A549 (cell line): Measurements from ENCODE around the gene TSSK6. TPM values are rescaled to one million over a fixed set of nuclear protein-coding genes. Genes with fewer than 3 reads are reported as not detected.

Experiments used
- ATAC-seq, 2 experiments: fragments of 200-7000 bp in 1 of 2; fragments of >200 bp in 1 of 2; cut with Nextera tagmentation in 1 of 2; cut with Tn5 transposase in 1 of 2; 3 replicates each; pipeline versions ENCODE4 v1.8.0 to v1.9.1; 2018 to 2020; ENCODE audit warnings: mild to moderate bottlenecking in 1 of 2, moderate library complexity in 1 of 2
- CTCF ChIA-PET: fragments of 300-600 bp; sonication (Branson Sonifier 250); formaldehyde crosslinking; extraction: SDS; loops from one replicate; lab custom pipeline; 2021; ENCODE audit warnings: antibody characterized with exemption, inconsistent platforms; lab: Yijun Ruan, JAX
- POLR2A ChIA-PET: fragments of 350-600 bp; formaldehyde crosslinking; extraction: SDS; loops from one replicate; lab custom pipeline; 2021; ENCODE audit warnings: antibody characterized with exemption, inconsistent platforms; lab: Yijun Ruan, JAX
- DNase-seq, 2 experiments: peaks; one replicate each; pipeline versions ENCODE4 v3.0.0 to v3.0.0-alpha.2; 2011 to 2016; ENCODE audit warnings: low read depth in 1 of 2, low spot score in 1 of 2
- FAIRE-seq: peaks from 2 replicates; lab custom pipeline; 2011; peaks lifted over from hg19 to GRCh38; lab: Jason Lieb, UNC
- H3K27ac ChIP-seq, 2 experiments: fragments of >200 bp; sonication (Bioruptor Twin); formaldehyde crosslinking; 3 replicates each; pipeline ENCODE4 v1.5.1; 2016 to 2017
- H3K4me1 ChIP-seq: fragments of >200 bp; sonication (Bioruptor Twin); formaldehyde crosslinking; 3 replicates; pipeline ENCODE4 v1.6.1; 2016
- H3K4me2 ChIP-seq: fragments of >200 bp; sonication (Bioruptor Twin); formaldehyde crosslinking; 3 replicates; pipeline ENCODE4 v1.6.1; 2016
- H3K4me3 ChIP-seq: fragments of >200 bp; sonication (Bioruptor Twin); formaldehyde crosslinking; 3 replicates; pipeline ENCODE4 v1.5.1; 2016
- H3K9me3 ChIP-seq: fragments of >200 bp; sonication (Bioruptor Twin); formaldehyde crosslinking; 3 replicates; pipeline ENCODE4 v1.6.1; 2016
- CEBPB ChIP-seq, 2 experiments: fragments of >200 bp in 1 of 2; sonication (Bioruptor Twin) in 1 of 2; formaldehyde crosslinking in 1 of 2; IDR thresholded peaks; 2 replicates each; pipeline ENCODE4 v1.6.1; 2012 to 2016
- FOXS1 ChIP-seq: fragments of 250-450 bp; sonication (Bioruptor Pico); IDR thresholded peaks from 2 replicates; pipeline ENCODE4 v1.5.0; 2020; ENCODE audit warnings: mild to moderate bottlenecking, moderate library complexity
- GATA3 ChIP-seq: IDR thresholded peaks from 2 replicates; pipeline ENCODE4 v1.6.1; 2012; ENCODE audit warnings: borderline replicate concordance
- HDAC2 ChIP-seq: fragments of 200-600 bp; sonication (generic); IDR thresholded peaks from 2 replicates; pipeline ENCODE4 v1.6.1; 2016
- HEYL ChIP-seq: fragments of 250-450 bp; sonication (Bioruptor Pico); IDR thresholded peaks from 2 replicates; pipeline ENCODE4 v1.8.0; 2021; ENCODE audit warnings: mild to moderate bottlenecking, moderate library complexity
- JUN ChIP-seq, 2 experiments: fragments of >200 bp; sonication (Bioruptor Twin); formaldehyde crosslinking; IDR thresholded peaks; 2 replicates in 1 of 2; 3 replicates in 1 of 2; pipeline ENCODE4 v1.6.1; 2016 to 2017
- JUNB ChIP-seq: fragments of >200 bp; sonication (Bioruptor Twin); formaldehyde crosslinking; IDR thresholded peaks from 2 replicates; pipeline ENCODE4 v1.6.1; 2016
- KDM5A ChIP-seq: fragments of 200-600 bp; sonication (generic); IDR thresholded peaks from 2 replicates; pipeline ENCODE4 v1.6.1; 2016; ENCODE audit warnings: antibody characterized with exemption, mild to moderate bottlenecking
- MAFK ChIP-seq: fragments of 450-650 bp; IDR thresholded peaks from 2 replicates; pipeline ENCODE4 v1.6.1; 2014; ENCODE audit not compliant: partially characterized antibody
- MYC ChIP-seq: IDR thresholded peaks from 2 replicates; pipeline ENCODE4 v1.6.1; 2012; ENCODE audit warnings: mild to moderate bottlenecking, inconsistent platforms, low read length, improper control_type of control experiment, borderline replicate concordance
- NFE2L2 ChIP-seq: fragments of 150-350 bp; conservative IDR thresholded peaks from 2 replicates; pipeline ENCODE4 v1.6.1; 2014; ENCODE audit warnings: low read length
- NR3C1 ChIP-seq: fragments of >200 bp; sonication (Bioruptor Twin); formaldehyde crosslinking; IDR thresholded peaks from 3 replicates; pipeline ENCODE4 v1.6.1; 2017
- PHF8 ChIP-seq: fragments of 200-600 bp; sonication (generic); IDR thresholded peaks from 2 replicates; pipeline ENCODE4 v1.6.1; 2016; ENCODE audit warnings: low read depth, mild to moderate bottlenecking, antibody characterized with exemption, moderate library complexity, borderline replicate concordance
- POLR2A ChIP-seq: IDR thresholded peaks from 2 replicates; pipeline ENCODE4 v1.6.1; 2012; ENCODE audit warnings: mild to moderate bottlenecking, low read length
- RNF2 ChIP-seq: fragments of 200-600 bp; sonication (generic); IDR thresholded peaks from 2 replicates; pipeline ENCODE4 v1.6.1; 2016; ENCODE audit warnings: low read depth, mild to moderate bottlenecking, antibody characterized with exemption, moderate library complexity, borderline replicate concordance
- SMC3 ChIP-seq: fragments of >200 bp; sonication (Bioruptor Twin); formaldehyde crosslinking; IDR thresholded peaks from 3 replicates; pipeline ENCODE4 v1.6.1; 2018; ENCODE audit warnings: inconsistent platforms
- SREBF2 ChIP-seq: fragments of 450-650 bp; IDR thresholded peaks from 2 replicates; pipeline ENCODE4 v1.6.1; 2014; ENCODE audit warnings: mild to moderate bottlenecking, moderate library complexity
- ZFP36 ChIP-seq: fragments of 450-650 bp; IDR thresholded peaks from 2 replicates; pipeline ENCODE4 v1.6.1; 2014; ENCODE audit warnings: borderline replicate concordance; ENCODE audit not compliant: partially characterized antibody
- WGBS: methylation state at CpG from one replicate; pipeline ENCODE4 v1.1.6; 2017; ENCODE audit errors: missing lambda C conversion rate; 5-methylcytosine and 5-hydroxymethylcytosine counted together
- polyA plus RNA-seq, 4 experiments: library from polyadenylated mRNA; depleted of rRNA in 3 of 4; stranded (reverse); fragments of >200 nt; fragmentation: RNase III in 1 of 4; extraction: RNeasy Plus Mini Kit Qiagen cat#74134 plus additional on column Dnase treatment in 1 of 4; gene quantifications; 2 replicates in 3 of 4; 3 replicates in 1 of 4; pipeline ENCODE4 v1.2.3, GENCODE V29; 2011 to 2017
- TF ChIP-seq, protein P1 (sequence below): fragments of 450-650 bp; IDR thresholded peaks from 2 replicates; pipeline ENCODE4 v1.6.1; 2014; ENCODE audit warnings: antibody characterized with exemption
- TF ChIP-seq, protein P2 (sequence below): fragments of >200 bp; sonication (Bioruptor Twin); formaldehyde crosslinking; IDR thresholded peaks from 3 replicates; pipeline ENCODE4 v1.6.1; 2016
- TF ChIP-seq, protein P3 (sequence below): IDR thresholded peaks from 2 replicates; pipeline ENCODE4 v1.6.1; 2012
- TF ChIP-seq, protein P4 (sequence below): IDR thresholded peaks from 2 replicates; pipeline ENCODE4 v1.6.1; 2012
- TF ChIP-seq, protein P5 (sequence below): IDR thresholded peaks from 2 replicates; pipeline ENCODE4 v1.6.1; 2012; ENCODE audit warnings: low read depth, borderline replicate concordance

The TSSK6 gene
- polyA plus RNA-seq, 2 of the 4 experiments (the other 2 are of a cell fraction): 1.4 to 1.8 TPM

DNA sequence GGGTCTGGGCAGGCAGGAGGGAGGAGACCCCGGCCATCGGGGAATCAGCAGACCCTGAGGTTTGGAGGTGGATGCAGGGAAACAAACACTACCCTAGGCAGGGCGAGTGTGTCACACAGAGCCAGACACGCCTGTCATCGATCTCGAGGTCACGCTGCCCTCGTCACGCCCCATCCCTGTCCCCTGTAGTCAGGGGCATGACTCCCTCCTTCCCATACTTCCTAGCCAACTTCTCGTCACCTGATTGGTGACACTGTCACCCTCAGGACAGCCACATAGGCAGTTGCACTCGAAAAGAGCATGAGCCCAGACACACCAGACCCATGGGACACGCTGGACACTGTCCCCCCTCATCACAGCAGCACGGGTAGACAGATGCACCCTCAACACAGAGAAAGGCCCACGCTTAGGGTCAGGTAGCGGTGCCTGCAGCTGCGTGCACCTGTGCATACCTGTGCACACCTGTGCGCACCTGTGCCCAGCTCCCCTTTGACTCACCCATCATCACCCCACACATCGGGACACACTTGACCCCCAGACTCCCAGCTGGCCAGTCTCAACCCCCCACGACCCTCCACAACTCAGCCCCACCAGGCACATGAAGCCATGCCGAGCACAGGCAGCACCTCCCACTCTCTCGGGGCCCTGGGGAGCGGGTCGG, 34.6 kb upstream of the TSSK6 start (continued):
- TF ChIP-seq JUN (IDR thresholded peaks at IDR 0.05) (no peak), KDM5A (no peak), GATA3 (no peak), FOXS1 (no peak)

DNA sequence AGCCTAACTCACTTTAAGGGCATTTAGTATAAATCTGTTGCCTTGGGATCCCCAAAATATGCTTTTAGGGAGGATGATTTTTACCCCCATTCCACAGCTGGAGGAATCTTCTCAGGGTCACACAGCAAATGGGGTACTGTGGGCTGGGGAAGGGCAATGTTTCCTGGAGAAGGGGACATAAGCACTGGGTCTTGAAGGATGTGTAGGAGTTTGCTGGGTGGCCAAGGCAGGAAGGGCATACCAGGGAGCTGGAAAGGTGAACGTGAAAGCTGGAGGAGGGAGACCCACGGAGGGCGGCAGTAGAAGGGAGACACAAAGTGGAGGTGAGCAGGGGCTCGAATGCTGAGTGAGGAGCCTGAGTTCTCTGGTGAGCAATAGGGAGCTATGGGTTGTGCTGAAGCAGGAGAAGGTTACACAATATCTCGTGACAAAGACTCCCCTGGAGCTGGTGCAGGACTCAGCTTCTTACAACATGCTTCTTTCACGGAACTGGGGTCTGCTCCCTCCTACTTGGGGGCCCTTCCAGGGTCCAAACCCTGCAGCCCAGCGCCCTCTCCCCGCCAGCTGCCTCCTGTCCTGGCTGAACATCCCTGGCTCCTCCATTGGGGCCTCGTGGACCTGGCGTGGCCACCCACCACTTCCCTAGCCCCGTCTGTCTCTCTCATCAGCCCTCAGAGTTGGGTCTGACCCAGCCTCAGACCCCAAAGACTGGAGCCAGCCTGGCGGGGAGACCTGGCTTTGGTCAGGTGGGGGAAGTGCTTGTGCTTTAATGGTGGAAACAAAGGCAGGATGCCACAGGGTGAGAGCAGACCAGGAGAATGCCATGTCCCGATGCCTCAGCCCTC, 33.8 kb upstream of the TSSK6 start:
- Histone ChIP-seq H3K9me3 (no peaks in the 10 kb centered on the region), H3K4me1 (no peaks in the 10 kb centered on the region), H3K27ac (no peak overlapping the region), H3K4me3 (no peak overlapping the region), H3K4me2 (no peak overlapping the region)
- no peak for ATAC-seq
- 44% methylated on average over 12 of the region's 13 CpGs for WGBS
- POLR2A ChIA-PET: no interaction called here
- FAIRE-seq: no peak
- CTCF ChIA-PET: interaction anchor here (12.3 kb wide), 1 partner anchor 19 kb away, joined by 79 read pairs; the partner anchor contains the start of gene YJEFN3
- TF ChIP-seq PHF8 (no peak), JUNB (no peak), RNF2 (no peak), ZFP36 (peak; percentile 17), SMC3 (no peak)
- TF ChIP-seq, protein P1, sequence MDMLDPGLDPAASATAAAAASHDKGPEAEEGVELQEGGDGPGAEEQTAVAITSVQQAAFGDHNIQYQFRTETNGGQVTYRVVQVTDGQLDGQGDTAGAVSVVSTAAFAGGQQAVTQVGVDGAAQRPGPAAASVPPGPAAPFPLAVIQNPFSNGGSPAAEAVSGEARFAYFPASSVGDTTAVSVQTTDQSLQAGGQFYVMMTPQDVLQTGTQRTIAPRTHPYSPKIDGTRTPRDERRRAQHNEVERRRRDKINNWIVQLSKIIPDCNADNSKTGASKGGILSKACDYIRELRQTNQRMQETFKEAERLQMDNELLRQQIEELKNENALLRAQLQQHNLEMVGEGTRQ: no peak
- TF ChIP-seq, protein P2, sequence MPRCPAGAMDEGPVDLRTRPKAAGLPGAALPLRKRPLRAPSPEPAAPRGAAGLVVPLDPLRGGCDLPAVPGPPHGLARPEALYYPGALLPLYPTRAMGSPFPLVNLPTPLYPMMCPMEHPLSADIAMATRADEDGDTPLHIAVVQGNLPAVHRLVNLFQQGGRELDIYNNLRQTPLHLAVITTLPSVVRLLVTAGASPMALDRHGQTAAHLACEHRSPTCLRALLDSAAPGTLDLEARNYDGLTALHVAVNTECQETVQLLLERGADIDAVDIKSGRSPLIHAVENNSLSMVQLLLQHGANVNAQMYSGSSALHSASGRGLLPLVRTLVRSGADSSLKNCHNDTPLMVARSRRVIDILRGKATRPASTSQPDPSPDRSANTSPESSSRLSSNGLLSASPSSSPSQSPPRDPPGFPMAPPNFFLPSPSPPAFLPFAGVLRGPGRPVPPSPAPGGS: no peak
- DNase-seq: no peak

DNA sequence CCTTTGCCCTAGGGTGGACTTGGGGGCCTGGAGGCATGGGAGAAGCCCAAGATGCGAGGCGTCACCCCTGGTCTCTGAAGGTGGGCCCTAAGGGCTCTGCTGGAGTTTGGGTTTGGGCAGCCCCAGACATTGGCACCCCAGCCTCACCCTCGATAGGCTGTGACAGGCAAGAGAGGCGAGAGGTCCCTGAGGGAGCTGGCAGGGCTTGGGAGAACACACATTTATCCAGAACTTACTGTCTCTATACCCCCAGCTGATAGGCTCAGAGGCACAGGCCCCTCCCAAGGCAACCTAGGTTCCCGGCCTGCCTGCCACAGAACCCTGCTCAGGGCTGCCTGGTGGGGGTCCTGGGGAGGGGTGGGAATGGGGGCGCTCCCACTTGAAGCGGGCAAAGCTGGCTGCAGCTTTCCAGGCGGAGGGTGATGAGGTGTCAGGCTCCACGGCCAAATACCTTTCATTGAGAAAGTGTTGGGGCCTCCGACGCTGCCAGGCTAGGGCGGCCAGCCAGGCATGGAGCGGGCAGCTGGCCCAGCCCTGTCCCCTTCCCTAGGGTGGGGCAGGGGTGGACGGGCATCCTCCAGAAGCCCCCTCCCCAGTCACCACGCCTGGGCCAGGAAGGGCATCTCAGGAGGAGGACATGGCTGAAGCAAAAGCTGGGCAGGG, 32.5 kb upstream of the TSSK6 start:
- no peak for FAIRE-seq
- 17% methylated on average over 1 of the region's 15 CpGs for WGBS
- H3K4me1 ChIP-seq: no peaks in the 10 kb centered on the region
- no peak overlapping the region for H3K4me2 ChIP-seq
- H3K9me3 ChIP-seq: no peaks in the 10 kb centered on the region
- TF ChIP-seq SMC3 (no peak), NFE2L2 (no peak), MAFK (no peak), JUN (IDR thresholded peaks at IDR 0.05) (no peak), HEYL (CRISPR knock-in tag) (no peak), MYC (no peak), POLR2A (no peak), HDAC2 (no peak), GATA3 (no peak), SREBF2 (no peak), CEBPB (IDR thresholded peaks at IDR 0.05) (no peak), NR3C1 (no peak)
- TF ChIP-seq, protein P3, sequence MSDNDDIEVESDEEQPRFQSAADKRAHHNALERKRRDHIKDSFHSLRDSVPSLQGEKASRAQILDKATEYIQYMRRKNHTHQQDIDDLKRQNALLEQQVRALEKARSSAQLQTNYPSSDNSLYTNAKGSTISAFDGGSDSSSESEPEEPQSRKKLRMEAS: no peak
- TF ChIP-seq, protein P4, sequence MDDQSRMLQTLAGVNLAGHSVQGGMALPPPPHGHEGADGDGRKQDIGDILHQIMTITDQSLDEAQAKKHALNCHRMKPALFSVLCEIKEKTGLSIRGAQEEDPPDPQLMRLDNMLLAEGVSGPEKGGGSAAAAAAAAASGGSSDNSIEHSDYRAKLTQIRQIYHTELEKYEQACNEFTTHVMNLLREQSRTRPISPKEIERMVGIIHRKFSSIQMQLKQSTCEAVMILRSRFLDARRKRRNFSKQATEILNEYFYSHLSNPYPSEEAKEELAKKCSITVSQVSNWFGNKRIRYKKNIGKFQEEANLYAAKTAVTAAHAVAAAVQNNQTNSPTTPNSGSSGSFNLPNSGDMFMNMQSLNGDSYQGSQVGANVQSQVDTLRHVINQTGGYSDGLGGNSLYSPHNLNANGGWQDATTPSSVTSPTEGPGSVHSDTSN: no peak
- TF ChIP-seq, protein P1: no peak
- TF ChIP-seq, protein P5, sequence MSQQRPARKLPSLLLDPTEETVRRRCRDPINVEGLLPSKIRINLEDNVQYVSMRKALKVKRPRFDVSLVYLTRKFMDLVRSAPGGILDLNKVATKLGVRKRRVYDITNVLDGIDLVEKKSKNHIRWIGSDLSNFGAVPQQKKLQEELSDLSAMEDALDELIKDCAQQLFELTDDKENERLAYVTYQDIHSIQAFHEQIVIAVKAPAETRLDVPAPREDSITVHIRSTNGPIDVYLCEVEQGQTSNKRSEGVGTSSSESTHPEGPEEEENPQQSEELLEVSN: no peak
- TF ChIP-seq, all 56 proteins: peak for 0
- no peak for DNase-seq
- ATAC-seq: no peak
- ChIA-PET CTCF (interaction anchor here (0.8 to 12.3 kb wide), 2 partner anchors 18 to 62 kb away, joined by 3 to 79 read pairs; partner anchors contain the start of gene YJEFN3), POLR2A (interaction anchor here (0.5 kb wide), 1 partner anchor 17 kb away, joined by 3 read pairs; no protein-coding TSS in a partner anchor)
- no peak overlapping the region for H3K27ac ChIP-seq
- H3K4me3 ChIP-seq: no peak overlapping the region
